SK-N-MC (cell line): ENCODE results near the gene CTSE.

Experiments
- DNase-seq: peaks from one replicate; pipeline ENCODE4 v3.0.0-alpha.2; 2011; ENCODE audit warnings: low read depth, low spot score
- H3K27ac ChIP-seq: fragments of 200-600 bp; sonication (generic); 2 replicates; pipeline ENCODE4 v1.5.1; 2016; ENCODE audit warnings: mixed run types
- H3K36me3 ChIP-seq: fragments of 200-600 bp; sonication (generic); 2 replicates; pipeline ENCODE4 v1.6.1; 2017; ENCODE audit warnings: antibody characterized with exemption, low read length, mixed read lengths; ENCODE audit not compliant: insufficient read depth
- H3K4me3 ChIP-seq: fragments of 200-600 bp; sonication (generic); 2 replicates; pipeline ENCODE4 v1.5.1; 2016
- H3K9ac ChIP-seq: fragments of 200-600 bp; sonication (generic); 2 replicates; pipeline ENCODE4 v1.8.0; 2017; ENCODE audit warnings: mixed run types, mixed read lengths; ENCODE audit not compliant: insufficient read length
- H3K9me3 ChIP-seq: fragments of 200-600 bp; sonication (generic); 2 replicates; pipeline ENCODE4 v1.6.1; 2017; ENCODE audit warnings: low read depth, mild to moderate bottlenecking, antibody characterized with exemption, low read length, moderate library complexity, mixed read lengths
- EZH2 ChIP-seq: fragments of 200-600 bp; sonication (generic); IDR thresholded peaks from one replicate; pipeline ENCODE4 v1.6.1; 2017; ENCODE audit warnings: antibody characterized with exemption
- FOXP2 ChIP-seq: optimal IDR thresholded peaks from 2 replicates; pipeline ENCODE3; 2011; ENCODE audit warnings: mild to moderate bottlenecking, moderate library complexity; ENCODE audit not compliant: insufficient read depth; ENCODE audit errors: extremely low read length, control extremely low read depth
- POLR2AphosphoS5 ChIP-seq: IDR thresholded peaks from 2 replicates; pipeline ENCODE4 v1.6.1; 2012; ENCODE audit warnings: mild to moderate bottlenecking, low read depth, low read length, borderline replicate concordance

The CTSE gene

DNA sequence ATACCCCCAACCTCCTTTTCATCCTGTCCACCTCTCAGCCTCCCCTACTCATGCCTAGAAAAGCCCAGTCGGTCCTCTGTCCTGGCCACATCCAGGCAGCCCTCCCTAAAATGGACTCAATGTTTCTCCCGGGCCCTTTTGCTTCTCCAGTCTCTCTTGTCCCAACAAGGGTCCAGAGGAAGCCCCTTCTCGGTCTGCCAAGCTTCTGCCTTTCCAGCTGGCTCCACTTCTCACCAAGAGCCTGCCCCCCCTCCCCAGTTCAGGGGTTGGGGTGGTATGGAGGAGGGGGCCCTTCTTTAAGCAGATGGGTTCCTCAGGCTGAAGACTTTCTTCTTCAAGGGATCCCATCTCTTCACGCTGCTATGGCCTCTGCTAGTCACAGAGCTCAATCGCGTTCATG, 44.4 kb downstream of the CTSE start:
- no peak overlapping the region for H3K27ac ChIP-seq
- H3K9ac ChIP-seq, result no peak overlapping the region
- TF ChIP-seq POLR2AphosphoS5, result no peak
- no peak for TF ChIP-seq EZH2
- H3K36me3 ChIP-seq, result no peaks in the 10 kb centered on the region
- no peak overlapping the region for H3K4me3 ChIP-seq
- H3K9me3 ChIP-seq, result no peaks in the 10 kb centered on the region
- no peak for DNase-seq

DNA sequence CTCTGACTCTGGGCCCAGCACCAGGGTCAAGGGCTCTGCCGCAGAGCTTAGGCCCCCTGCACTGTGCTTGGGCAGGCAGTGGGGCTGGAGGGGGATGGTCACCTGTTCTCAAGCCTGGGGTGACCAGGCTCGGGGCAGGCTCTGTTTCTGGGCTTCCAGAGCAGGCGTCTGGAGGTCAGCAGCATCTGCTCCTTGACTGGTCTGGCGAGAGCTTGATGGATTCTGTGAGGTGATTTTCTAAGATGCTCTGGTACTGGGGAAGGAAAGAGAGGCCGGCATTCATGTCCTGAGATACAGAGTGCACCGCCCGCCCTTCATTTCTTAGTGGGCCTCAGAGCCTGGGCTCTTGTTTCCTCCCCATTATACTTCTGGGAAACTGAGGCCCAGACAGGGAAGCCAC, 45.0 kb downstream of the CTSE start:
- Histone ChIP-seq H3K9me3 (no peaks in the 10 kb centered on the region), H3K36me3 (no peaks in the 10 kb centered on the region), H3K4me3 (no peak overlapping the region), H3K27ac (no peak overlapping the region), H3K9ac (no peak overlapping the region)
- TF ChIP-seq EZH2 (no peak), POLR2AphosphoS5 (no peak)
- no peak for DNase-seq

DNA sequence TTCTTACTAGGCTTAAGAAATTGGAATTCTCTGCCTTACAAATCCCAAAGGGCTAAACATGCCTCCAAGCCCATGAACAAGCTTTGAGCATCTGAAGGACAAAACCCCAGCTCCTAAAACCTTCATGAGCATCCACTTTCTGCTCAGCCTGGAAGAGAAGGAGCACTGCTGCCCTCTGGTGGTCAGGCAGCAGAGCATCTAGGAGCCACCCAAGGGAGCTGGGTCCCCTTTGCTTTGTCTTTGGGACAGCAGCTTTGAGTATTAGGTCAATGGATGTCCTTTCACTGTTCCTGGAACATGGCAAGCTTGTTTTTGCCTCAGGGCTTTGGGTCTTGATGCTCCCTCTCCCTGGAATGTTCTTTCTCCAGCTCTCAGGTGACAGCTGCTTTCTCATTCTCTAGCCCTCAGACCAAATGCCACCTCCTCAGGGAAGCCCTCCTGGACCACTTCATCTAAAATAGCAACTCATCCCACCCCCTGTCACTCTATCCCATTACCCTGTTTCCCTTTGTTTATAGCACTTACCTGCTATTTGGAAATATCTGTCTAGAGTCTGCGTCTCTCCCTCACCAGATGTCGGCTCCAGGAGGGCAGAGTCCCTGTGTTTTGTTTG, 46.2 kb downstream of the CTSE start:
- DNase-seq, result peak; percentile 40
- H3K27ac ChIP-seq, result no peak overlapping the region
- TF ChIP-seq POLR2AphosphoS5 (no peak), EZH2 (no peak), FOXP2 (no peak)

DNA sequence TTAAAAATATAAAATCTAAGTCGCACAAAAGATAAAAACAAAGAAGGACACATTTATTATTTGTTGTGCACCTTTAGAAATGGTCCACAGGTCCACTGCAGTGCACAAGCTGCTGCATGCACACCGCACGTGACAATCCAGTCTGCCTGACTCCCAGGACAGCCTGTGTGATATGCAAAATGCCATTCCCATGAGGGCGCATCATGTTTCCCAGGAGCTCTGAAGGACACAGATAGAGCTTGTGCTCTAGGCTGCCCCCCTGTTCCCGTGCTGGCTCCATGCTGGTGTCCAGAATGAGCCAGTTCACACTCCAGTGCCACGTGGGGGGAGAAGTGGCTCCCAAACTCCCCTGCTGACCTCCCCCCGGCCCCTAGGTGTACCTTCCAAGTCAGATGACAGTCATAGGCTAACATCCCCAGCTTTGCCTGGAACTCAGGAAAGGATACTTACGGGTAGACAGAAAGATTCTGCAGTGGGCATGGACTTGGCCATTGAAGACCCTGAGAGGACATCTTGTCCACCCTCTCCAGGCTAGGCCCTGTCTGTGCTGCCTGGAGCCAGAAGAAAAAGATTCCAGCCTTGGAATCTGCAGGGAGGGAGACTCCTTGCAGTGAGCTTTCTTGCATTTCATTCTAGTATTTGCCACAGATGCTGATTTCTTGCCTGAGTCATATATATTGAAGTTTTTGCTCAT, 46.8 kb downstream of the CTSE start:
- no peak for DNase-seq
- Histone ChIP-seq H3K9ac (no peak overlapping the region), H3K36me3 (no peaks in the 10 kb centered on the region), H3K27ac (no peak overlapping the region), H3K9me3 (no peaks in the 10 kb centered on the region), H3K4me3 (no peak overlapping the region)
- no peak for TF ChIP-seq FOXP2
- no peak for TF ChIP-seq EZH2
- no peak for TF ChIP-seq POLR2AphosphoS5

More for the DNA sequence above, 46.2 kb downstream of the CTSE start:
- Histone ChIP-seq H3K9me3 (no peaks in the 10 kb centered on the region), H3K4me3 (no peak overlapping the region), H3K36me3 (no peaks in the 10 kb centered on the region), H3K9ac (no peak overlapping the region)

DNA sequence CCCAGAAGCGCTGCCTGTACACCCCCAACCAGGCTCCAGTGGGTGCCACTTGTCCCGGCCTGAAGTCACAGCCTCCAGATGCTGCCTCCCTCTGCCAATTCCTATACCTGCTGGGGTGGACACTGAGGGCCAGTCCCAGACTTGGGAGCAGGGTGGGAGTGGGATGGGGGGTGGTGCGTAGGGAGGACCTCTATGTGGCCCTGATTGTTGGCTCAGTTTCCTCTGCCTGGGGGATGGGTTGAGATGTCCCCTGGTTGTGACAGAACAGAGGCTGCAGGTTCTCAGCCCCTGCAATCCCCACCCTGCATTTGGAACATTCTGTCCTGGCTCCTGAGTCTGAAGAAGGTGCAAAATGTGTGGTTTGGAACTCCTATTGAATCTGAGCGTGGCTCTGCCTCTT, 47.7 kb downstream of the CTSE start:
- no peak overlapping the region for H3K4me3 ChIP-seq
- H3K36me3 ChIP-seq, result no peaks in the 10 kb centered on the region

DNA sequence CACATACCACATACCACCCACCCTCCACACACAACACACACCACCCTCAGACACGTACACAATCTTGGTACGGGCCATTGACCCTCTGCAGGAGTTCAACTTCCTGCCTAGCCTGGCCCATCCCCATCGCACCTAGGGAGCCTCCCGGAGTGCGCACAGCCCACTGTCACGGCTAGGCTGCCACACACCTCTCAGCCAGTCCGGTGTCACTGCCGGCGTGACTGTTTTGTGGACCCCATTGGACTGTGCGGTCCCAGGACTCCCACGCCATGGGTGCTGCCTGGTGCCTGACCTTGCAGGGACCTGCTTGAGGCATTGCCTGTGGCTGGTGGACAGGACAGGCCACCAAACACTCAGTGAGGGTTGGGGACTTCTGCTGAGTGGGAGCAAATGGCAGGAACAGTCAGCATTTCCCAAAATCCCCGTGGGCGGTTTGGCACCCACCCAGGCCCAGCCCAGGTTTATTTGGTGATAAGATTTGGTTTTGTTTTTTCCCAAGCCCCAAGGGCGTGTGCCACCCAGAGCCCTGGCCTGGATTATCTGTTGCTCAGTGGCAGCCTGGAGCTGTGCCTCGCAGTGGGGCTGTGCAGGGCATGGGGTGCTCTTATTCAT, 48.2 kb downstream of the CTSE start:
- Histone ChIP-seq H3K9me3 (no peaks in the 10 kb centered on the region), H3K27ac (no peak overlapping the region), H3K4me3 (no peak overlapping the region), H3K9ac (no peak overlapping the region), H3K36me3 (no peaks in the 10 kb centered on the region)
- TF ChIP-seq EZH2 (no peak), FOXP2 (no peak), POLR2AphosphoS5 (no peak)
- no peak for DNase-seq

More for the DNA sequence above, 47.7 kb downstream of the CTSE start:
- Histone ChIP-seq H3K27ac (no peak overlapping the region), H3K9me3 (no peaks in the 10 kb centered on the region), H3K9ac (no peak overlapping the region)
- TF ChIP-seq FOXP2 (no peak), EZH2 (no peak), POLR2AphosphoS5 (no peak)
- DNase-seq, result no peak

DNA sequence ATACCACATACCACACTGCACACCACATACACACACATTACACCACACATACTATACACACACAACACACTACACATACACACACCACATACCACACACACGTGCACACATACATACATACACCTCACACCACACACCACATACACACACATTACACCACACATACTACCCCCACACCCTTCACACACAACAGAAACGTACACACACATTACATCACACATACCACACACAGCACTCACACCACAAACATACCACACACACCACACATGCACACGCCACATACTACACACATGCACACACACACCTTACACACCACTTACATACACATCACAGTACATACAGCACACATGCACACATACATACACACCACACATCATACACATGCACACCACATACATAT, 49.0 kb downstream of the CTSE start:
- H3K4me3 ChIP-seq, result no peak overlapping the region
- TF ChIP-seq FOXP2, result no peak
- no peak for TF ChIP-seq POLR2AphosphoS5
- no peak for TF ChIP-seq EZH2

DNA sequence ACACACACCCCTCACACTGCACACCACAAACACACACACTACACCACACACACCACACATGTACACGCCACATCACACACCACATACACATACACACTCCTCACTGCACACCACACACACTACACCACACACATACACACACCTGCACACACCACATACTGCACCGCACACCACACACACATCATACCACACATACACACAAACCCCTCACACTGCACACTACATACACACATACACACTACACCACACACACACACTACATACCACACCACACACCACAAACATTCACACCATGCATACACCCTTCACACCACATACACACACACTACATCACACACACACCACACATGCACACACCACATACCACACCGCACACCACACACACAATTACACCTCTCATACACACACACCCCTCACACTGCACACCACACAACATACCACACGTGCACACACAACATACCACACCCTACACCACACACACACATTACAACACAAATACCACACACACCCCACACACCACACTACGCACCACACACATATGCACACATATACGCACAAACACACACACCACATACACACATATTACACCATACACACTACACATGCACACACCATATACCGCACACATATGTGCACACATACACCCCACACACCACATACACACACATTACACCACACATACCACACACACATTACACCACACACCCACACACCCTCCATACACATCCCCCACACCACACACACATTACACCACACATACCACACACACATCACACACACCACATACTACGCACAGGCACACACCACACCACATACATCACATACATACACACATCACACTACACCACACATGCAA, 50.1 kb downstream of the CTSE start:
- TF ChIP-seq POLR2AphosphoS5 (no peak), EZH2 (no peak), FOXP2 (no peak)
- no peak overlapping the region for H3K9ac ChIP-seq
- DNase-seq, result no peak
- H3K4me3 ChIP-seq, result no peak overlapping the region
- H3K27ac ChIP-seq, result no peak overlapping the region
- H3K36me3 ChIP-seq, result no peaks in the 10 kb centered on the region
- no peaks in the 10 kb centered on the region for H3K9me3 ChIP-seq

More for the DNA sequence above, 49.0 kb downstream of the CTSE start:
- no peak for DNase-seq
- Histone ChIP-seq H3K36me3 (no peaks in the 10 kb centered on the region), H3K9ac (no peak overlapping the region), H3K27ac (no peak overlapping the region), H3K9me3 (no peaks in the 10 kb centered on the region)
